Body of pancreas (tissue), 4 donors: ENCODE results near the gene GRM6.
A peak's percentile ranks its signal among the peaks of the same experiment; 100 is the strongest.

ENCODE experiments used
- CTCF ChIP-seq, 7 experiments: fragments of 450-650 bp in 4 of 7; fragments of 200-600 bp in 3 of 7; sonication (generic) in 3 of 7; IDR thresholded peaks; one replicate each; pipeline ENCODE4 v1.5.1; 2016 to 2019; ENCODE audit warnings: antibody characterized with exemption in 7 of 7
- POLR2A ChIP-seq, 3 donors: fragments of 450-650 bp; IDR thresholded peaks; one replicate each; pipeline ENCODE4 v1.6.1; 2016; ENCODE audit warnings: antibody characterized with exemption in 3 of 3, mild to moderate bottlenecking in 2 of 3

GRCh38 chr5:178940569-178941360, 54.4 kb downstream of the GRM6 start, which contains the start of gene ZNF454:
- TF ChIP-seq CTCF (IDR thresholded peaks at IDR 0.05) (peak in 2 of 7 experiments; percentile 6 to 7), POLR2A (IDR thresholded peaks at IDR 0.05) (peak; percentile 14 to 78 (median 68))
